ENCODE measurements around the gene ABCC4. TPM values are rescaled to one million over a fixed set of nuclear protein-coding genes. Genes with fewer than 3 reads are reported as not detected.
A peak's percentile ranks its signal among the peaks of the same experiment; 100 is the strongest.
"Not testable (repeated sequence)": the region's sequence is repeated elsewhere in the genome, so short reads cannot be mapped to it uniquely, and the experiment has no call there.

Gene ABCC4
- total and polyA plus RNA-seq, 2 donors (not counting 1 experiment from before 2014, with no cell fraction given): 35.2 to 98.8 TPM

DNA sequence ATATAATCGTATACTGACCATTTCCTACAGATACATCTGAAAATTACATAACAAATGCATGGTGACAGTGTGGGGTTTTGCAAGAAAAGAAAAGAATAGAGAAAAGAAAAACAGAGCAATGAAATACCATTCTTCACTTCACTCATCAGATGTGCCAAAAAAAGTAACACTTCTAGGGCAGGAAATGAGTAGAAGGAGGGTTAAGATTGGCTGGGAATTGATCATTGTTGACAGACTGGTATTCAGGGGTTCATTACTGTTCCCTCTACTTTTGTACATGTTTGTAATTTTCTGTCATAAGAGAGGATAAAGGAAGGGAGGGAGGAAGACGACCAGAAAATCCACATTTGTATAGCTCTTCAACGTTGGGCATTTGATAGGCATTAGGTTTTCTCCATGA lies 31.5 kb downstream of the ABCC4 start:
- no peak overlapping the region for H3K4me2 ChIP-seq (ENCODE audit: extremely low read depth, insufficient read depth, low read length)
- no peak for DNase-seq (ENCODE audit: low read depth in 2 of 2)

DNA sequence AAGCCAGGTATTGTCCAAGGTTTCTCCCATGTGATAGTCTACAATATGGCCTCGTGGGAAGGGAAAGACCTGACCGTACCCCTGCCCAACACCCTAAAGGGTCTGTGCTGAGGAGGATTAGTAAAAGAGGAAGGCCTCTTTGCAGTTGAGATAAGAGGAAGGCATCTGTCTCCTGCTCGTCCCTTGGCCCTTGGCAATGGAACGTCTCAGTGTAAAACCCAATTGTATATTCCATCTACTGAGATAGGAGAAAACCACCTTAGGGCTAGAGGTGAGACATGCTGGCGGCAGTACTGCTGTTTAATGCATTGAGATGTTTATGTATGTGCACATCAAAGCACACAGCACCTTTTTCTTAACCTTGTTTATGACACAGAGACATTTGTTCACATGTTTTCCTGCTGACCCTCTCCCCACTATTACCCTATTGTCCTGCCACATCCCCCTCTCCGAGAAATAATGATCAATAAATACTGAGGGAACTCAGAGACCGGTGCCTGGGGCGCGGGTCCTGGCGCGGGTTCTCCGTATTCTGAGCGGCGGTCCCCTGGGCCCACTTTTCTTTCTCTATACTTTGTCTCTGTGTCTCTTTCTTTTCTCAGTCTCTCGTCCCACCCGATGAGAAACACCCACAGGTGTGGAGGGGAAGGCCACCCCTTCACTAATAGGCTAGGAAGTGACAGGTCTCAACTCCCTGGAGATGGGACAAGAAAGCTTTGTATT lies 32.7 kb downstream of the ABCC4 start:
- DNase-seq (ENCODE audit: low read depth in 2 of 2); H2AFZ ChIP-seq (ENCODE audit: low read length); H3K4me3 ChIP-seq (replicated peaks in 1 of 4; ENCODE audit: control extremely low read depth in 1 of 4, insufficient read depth in 1 of 4, low read depth in 3 of 4, low read length in 4 of 4); H4K20me1 ChIP-seq (ENCODE audit: control insufficient read depth, extremely low read depth, insufficient read depth, low read length); H3K36me3 ChIP-seq (ENCODE audit: control insufficient read depth, insufficient read depth, low read length); H3K9me3 ChIP-seq (ENCODE audit: control insufficient read depth, insufficient read depth, low read depth, low read length); H3K4me2 ChIP-seq (ENCODE audit: extremely low read depth, insufficient read depth, low read length); H3K9ac ChIP-seq (ENCODE audit: insufficient read depth, low read length); H3K27me3 ChIP-seq (ENCODE audit: control insufficient read depth, insufficient read depth, low read length): not testable (repeated sequence)
- H3K27ac ChIP-seq (ENCODE audit: insufficient read depth, low read length): peak overlapping the region; percentile 81
- peaks cover 35% of the 10 kb centered on the region for H3K4me1 ChIP-seq (ENCODE audit: control insufficient read depth, extremely low read depth, insufficient read depth, low read length)
- H3K79me2 ChIP-seq (ENCODE audit: control insufficient read depth, insufficient read depth, low read length): peaks cover 24% of the 10 kb centered on the region

More for the DNA sequence above, 31.5 kb downstream of the ABCC4 start:
- H3K79me2 ChIP-seq (ENCODE audit: control insufficient read depth, insufficient read depth, low read length): peaks cover 34% of the 10 kb centered on the region
- peaks cover 38% of the 10 kb centered on the region for H3K4me1 ChIP-seq (ENCODE audit: control insufficient read depth, extremely low read depth, insufficient read depth, low read length)
- no peak overlapping the region for H2AFZ ChIP-seq (ENCODE audit: low read length)
- H3K27me3 ChIP-seq (ENCODE audit: control insufficient read depth, insufficient read depth, low read length): no peaks in the 10 kb centered on the region
- H3K9me3 ChIP-seq (ENCODE audit: control insufficient read depth, insufficient read depth, low read depth, low read length): no peaks in the 10 kb centered on the region
- H4K20me1 ChIP-seq (ENCODE audit: control insufficient read depth, extremely low read depth, insufficient read depth, low read length): no peaks in the 10 kb centered on the region
- peak overlapping the region; percentile 84 for H3K27ac ChIP-seq (ENCODE audit: insufficient read depth, low read length)
- H3K36me3 ChIP-seq (ENCODE audit: control insufficient read depth, insufficient read depth, low read length): peaks cover 5% of the 10 kb centered on the region
- TF ChIP-seq, protein P1, sequence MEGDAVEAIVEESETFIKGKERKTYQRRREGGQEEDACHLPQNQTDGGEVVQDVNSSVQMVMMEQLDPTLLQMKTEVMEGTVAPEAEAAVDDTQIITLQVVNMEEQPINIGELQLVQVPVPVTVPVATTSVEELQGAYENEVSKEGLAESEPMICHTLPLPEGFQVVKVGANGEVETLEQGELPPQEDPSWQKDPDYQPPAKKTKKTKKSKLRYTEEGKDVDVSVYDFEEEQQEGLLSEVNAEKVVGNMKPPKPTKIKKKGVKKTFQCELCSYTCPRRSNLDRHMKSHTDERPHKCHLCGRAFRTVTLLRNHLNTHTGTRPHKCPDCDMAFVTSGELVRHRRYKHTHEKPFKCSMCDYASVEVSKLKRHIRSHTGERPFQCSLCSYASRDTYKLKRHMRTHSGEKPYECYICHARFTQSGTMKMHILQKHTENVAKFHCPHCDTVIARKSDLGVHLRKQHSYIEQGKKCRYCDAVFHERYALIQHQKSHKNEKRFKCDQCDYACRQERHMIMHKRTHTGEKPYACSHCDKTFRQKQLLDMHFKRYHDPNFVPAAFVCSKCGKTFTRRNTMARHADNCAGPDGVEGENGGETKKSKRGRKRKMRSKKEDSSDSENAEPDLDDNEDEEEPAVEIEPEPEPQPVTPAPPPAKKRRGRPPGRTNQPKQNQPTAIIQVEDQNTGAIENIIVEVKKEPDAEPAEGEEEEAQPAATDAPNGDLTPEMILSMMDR (conservative IDR thresholded peaks at IDR 0.05 in 1 of 2, IDR thresholded peaks at IDR 0.05 in 1 of 2; ENCODE audit: low read depth in 1 of 2, low read length in 2 of 2): no peak
- TF ChIP-seq EZH2 (IDR thresholded peaks at IDR 0.05; ENCODE audit: low read length, missing control alignments): no peak
- no peak overlapping the region for H3K4me3 ChIP-seq (replicated peaks in 1 of 4; ENCODE audit: control extremely low read depth in 1 of 4, insufficient read depth in 1 of 4, low read depth in 3 of 4, low read length in 4 of 4)
- no peak overlapping the region for H3K9ac ChIP-seq (ENCODE audit: insufficient read depth, low read length)

DNA sequence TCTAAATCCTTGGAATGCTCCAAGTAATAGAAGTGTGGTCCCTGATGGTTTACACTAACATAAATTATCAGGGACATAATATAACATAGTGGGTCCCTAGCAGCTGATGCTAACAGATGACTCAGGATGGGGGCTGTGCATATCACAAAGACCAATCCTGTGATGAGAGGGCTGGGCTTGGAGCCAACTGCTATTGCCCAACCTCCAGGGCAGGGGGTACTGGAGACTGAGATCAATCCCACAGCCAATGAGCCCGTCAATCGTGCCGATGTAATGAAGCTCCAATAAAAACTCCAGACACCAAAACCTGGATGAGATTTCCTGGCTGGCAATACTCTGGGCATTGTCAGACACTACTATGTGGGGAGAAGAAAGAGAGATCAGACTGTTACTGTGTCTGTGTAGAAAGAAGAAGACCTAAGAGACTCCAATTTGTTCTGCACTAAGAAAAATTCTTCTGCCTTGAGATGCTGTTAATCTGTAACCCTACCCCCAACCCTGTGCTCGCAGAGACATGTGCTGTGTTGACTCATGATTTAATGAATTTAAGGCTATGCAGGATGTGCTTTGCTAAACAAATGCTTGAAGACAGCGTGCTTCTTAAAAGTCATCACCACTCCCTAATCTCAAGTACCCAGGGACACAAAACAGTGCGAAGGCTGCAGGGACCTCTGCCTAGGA lies 33.4 kb downstream of the ABCC4 start:
- peaks cover 5% of the 10 kb centered on the region for H3K36me3 ChIP-seq (ENCODE audit: control insufficient read depth, insufficient read depth, low read length)
- no peak overlapping the region for H2AFZ ChIP-seq (ENCODE audit: low read length)
- H4K20me1 ChIP-seq (ENCODE audit: control insufficient read depth, extremely low read depth, insufficient read depth, low read length): no peaks in the 10 kb centered on the region
- H3K9ac ChIP-seq (ENCODE audit: insufficient read depth, low read length): peak overlapping the region; percentile 13
- H3K27me3 ChIP-seq (ENCODE audit: control insufficient read depth, insufficient read depth, low read length): no peaks in the 10 kb centered on the region
- H3K9me3 ChIP-seq (ENCODE audit: control insufficient read depth, insufficient read depth, low read depth, low read length): no peaks in the 10 kb centered on the region
- no peak for TF ChIP-seq EZH2 (IDR thresholded peaks at IDR 0.05; ENCODE audit: low read length, missing control alignments)
- TF ChIP-seq, protein P1 (conservative IDR thresholded peaks at IDR 0.05 in 1 of 2, IDR thresholded peaks at IDR 0.05 in 1 of 2; ENCODE audit: low read depth in 1 of 2, low read length in 2 of 2): no peak
- H3K79me2 ChIP-seq (ENCODE audit: control insufficient read depth, insufficient read depth, low read length): peaks cover 19% of the 10 kb centered on the region
- peak; percentile 91 to 94 for DNase-seq (ENCODE audit: low read depth in 2 of 2)
- H3K4me1 ChIP-seq (ENCODE audit: control insufficient read depth, extremely low read depth, insufficient read depth, low read length): peaks cover 35% of the 10 kb centered on the region
- peak overlapping the region; percentile 75 for H3K4me2 ChIP-seq (ENCODE audit: extremely low read depth, insufficient read depth, low read length)
- H3K27ac ChIP-seq (ENCODE audit: insufficient read depth, low read length): peak overlapping the region; percentile 81
- peak overlapping the region in 1 of 4 experiments; percentile 27 for H3K4me3 ChIP-seq (replicated peaks in 1 of 4; ENCODE audit: control extremely low read depth in 1 of 4, insufficient read depth in 1 of 4, low read depth in 3 of 4, low read length in 4 of 4)
